Measurements from ENCODE around the gene SPDYC. TPM values are rescaled to one million over a fixed set of nuclear protein-coding genes. Genes with fewer than 3 reads are reported as not detected.

Gene SPDYC
- total and polyA plus RNA-seq, 12 donors: not detected

DNA sequence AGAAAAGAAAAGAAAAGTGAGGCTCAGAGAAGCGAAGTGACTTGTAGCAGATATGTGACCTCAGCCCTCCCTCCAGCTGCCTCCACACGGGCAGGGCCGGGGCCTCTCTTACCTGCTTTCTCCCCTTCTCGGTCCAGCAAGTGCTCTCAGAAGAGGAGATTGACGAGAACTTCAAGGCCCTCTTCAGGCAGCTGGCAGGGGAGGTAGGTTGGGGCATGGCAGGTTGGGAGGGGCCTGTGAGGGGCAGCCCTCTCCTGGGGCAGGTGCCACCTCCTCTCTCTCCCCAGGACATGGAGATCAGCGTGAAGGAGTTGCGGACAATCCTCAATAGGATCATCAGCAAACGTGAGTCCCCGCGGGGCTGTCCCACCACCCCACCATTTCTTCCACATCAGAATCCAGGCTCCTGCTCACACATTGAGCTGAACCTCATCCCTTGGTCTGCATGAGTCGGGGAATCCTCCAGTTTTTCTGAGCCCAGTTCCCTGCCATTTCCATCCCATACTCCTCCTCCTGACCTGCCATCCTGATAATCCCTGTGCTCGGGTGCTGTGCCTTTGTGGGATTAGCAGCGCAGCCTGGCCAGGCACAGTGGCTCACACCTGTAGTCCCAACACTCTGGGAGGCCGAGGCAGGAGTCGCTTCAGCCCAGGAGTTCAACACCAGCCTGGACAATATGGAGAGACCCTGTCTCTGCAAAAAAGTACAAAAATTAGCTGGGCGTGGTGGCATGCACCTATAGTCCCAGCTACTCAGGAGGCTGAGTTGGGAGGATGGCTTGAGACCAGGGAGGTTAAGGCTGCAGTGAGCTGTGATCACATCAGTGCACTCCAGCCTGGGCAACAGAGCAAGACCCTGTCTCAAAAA is 38.1 kb downstream of the SPDYC start:
- no peak for ATAC-seq
- 90 to 94% methylated on average over 16 of the region's 16 CpGs for WGBS, 2 donors
- no peak for TF ChIP-seq CTCF (IDR thresholded peaks at IDR 0.05)
- Histone ChIP-seq H3K9me3 (no peaks in the 10 kb centered on the region), H3K4me1 (peaks cover 0 to 3% (median 0%) of the 10 kb centered on the region in 9 donors), H3K36me3 (peaks cover 7 to 91% (median 47%) of the 10 kb centered on the region in 9 donors), H3K27me3 (no peaks in the 10 kb centered on the region), H3K4me3 (no peak overlapping the region), H3K27ac (no peak overlapping the region)
- intact Hi-C loops (cut with DNase I): loop anchor here in 1 of 10 donors (10.0 kb wide), 1 partner anchor 47 kb away; no protein-coding TSS in a partner anchor
- no peak for DNase-seq

GRCh38 chr11:65208785-65209710 is 39.0 kb downstream of the SPDYC start:
- Histone ChIP-seq H3K36me3 (peaks cover 7 to 82% (median 47%) of the 10 kb centered on the region in 9 donors), H3K4me3 (no peak overlapping the region), H3K9me3 (no peaks in the 10 kb centered on the region), H3K27me3 (no peaks in the 10 kb centered on the region), H3K4me1 (peaks cover 0 to 12% (median 0%) of the 10 kb centered on the region in 9 donors), H3K27ac (no peak overlapping the region)
- intact Hi-C loops (cut with DNase I): loop anchor here in 1 of 10 donors (10.0 kb wide), 1 partner anchor 46 kb away; no protein-coding TSS in a partner anchor
- no peak for TF ChIP-seq CTCF (IDR thresholded peaks at IDR 0.05)
- 78 to 82% methylated on average over 13 of the region's 13 CpGs for whole genome bisulfite sequencing, 2 donors
- no peak for ATAC-seq
- no peak for DNase-seq

- Histone ChIP-seq H3K27ac (no peak overlapping the region), H3K27me3 (no peaks in the 10 kb centered on the region), H3K9me3 (no peaks in the 10 kb centered on the region), H3K36me3 (peaks cover 7 to 74% (median 47%) of the 10 kb centered on the region in 9 donors), H3K4me1 (peaks cover 0 to 15% (median 0%) of the 10 kb centered on the region in 9 donors), H3K4me3 (no peak overlapping the region)
- intact Hi-C loops (cut with DNase I): loop anchor here in 1 of 10 donors (10.0 kb wide), 1 partner anchor 45 kb away; no protein-coding TSS in a partner anchor
- 94 to 97% methylated on average over 20 of the region's 20 CpGs for WGBS, 2 donors
- no peak for DNase-seq
- no peak for TF ChIP-seq CTCF (IDR thresholded peaks at IDR 0.05)
- no peak for ATAC-seq
Measured at GRCh38 chr11:65209711-65210360, 39.8 kb downstream of the SPDYC start.

DNA sequence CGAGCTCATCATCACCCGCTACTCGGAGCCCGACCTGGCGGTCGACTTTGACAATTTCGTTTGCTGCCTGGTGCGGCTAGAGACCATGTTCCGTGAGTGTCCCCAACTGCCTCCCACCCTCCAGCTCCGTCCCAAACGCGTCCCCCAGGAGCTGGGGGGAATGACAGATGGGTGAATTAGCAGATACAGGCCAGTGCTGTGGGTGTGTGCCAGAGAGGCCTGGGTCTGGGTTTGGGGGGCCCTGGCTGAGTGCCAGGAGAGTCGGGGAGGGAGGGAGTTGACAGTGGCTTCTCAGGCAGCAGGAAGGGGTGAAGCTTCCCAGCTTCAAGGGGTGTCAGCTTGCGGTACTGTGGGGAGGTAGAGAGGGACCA is 40.3 kb downstream of the SPDYC start:
- no peak for ATAC-seq
- no peaks in the 10 kb centered on the region for H3K27me3 ChIP-seq
- no peak overlapping the region for H3K27ac ChIP-seq
- peaks cover 0 to 15% (median 0%) of the 10 kb centered on the region in 9 donors for H3K4me1 ChIP-seq
- H3K36me3 ChIP-seq: peaks cover 7 to 69% (median 47%) of the 10 kb centered on the region in 9 donors
- H3K4me3 ChIP-seq: no peak overlapping the region
- intact Hi-C loops (cut with DNase I): no loop called here
- WGBS, 2 donors: 86 to 87% methylated on average over 14 of the region's 14 CpGs
- no peaks in the 10 kb centered on the region for H3K9me3 ChIP-seq
- DNase-seq: no peak
- TF ChIP-seq CTCF (IDR thresholded peaks at IDR 0.05): no peak
